Stimulated activated CD4-positive, alpha-beta T cell treated with anti-CD3 and anti-CD28 coated beads, Interleukin-2, amount 100 ng/mL, for 24 hours (primary cell): ENCODE measurements around the gene ATP2A3.

Experiments
- DNase-seq, 2 donors: peaks; one replicate each; pipeline ENCODE4 v3.0.0-alpha.2; 2020

Gene ATP2A3

DNA sequence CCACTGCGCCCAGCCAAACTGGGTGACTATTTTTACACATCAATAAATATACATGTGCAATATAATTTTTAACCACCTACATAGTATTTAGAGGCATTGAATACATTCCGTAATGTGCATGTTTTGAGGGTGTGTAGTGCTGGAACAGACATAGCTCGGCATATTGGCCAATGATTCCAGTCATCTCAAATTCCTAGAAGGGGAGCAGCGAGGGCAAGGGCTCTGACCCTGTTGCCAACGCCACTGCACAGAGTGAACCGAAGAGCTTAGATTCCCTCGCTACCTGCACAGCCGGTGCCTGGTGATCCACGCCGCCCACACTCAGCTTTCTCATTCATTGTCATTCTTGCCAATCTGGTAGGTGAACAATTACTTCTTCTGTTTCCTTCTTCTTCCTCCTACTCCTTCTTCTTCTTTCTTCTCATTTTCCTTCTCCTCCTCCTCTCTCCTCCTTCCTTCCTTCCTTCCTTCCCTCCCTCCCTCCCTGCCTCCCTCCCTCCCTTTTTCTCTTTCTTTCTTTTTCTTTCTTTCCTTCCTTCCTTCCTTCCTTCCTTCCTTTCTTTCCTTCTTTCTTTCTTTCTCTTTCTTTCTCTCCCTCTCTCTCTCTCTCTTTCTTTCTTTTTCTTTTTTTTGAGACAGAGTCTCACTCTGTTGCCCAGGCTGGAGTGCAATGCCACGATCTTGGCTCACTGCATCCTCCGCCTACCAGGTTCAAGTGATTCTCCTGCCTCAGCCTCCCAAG lies 26.3 kb upstream of the ATP2A3 start:
- no peak for DNase-seq

- no peak for DNase-seq
Measured at GRCh38 chr17:3989041-3989886, 25.0 kb upstream of the ATP2A3 start.

DNA sequence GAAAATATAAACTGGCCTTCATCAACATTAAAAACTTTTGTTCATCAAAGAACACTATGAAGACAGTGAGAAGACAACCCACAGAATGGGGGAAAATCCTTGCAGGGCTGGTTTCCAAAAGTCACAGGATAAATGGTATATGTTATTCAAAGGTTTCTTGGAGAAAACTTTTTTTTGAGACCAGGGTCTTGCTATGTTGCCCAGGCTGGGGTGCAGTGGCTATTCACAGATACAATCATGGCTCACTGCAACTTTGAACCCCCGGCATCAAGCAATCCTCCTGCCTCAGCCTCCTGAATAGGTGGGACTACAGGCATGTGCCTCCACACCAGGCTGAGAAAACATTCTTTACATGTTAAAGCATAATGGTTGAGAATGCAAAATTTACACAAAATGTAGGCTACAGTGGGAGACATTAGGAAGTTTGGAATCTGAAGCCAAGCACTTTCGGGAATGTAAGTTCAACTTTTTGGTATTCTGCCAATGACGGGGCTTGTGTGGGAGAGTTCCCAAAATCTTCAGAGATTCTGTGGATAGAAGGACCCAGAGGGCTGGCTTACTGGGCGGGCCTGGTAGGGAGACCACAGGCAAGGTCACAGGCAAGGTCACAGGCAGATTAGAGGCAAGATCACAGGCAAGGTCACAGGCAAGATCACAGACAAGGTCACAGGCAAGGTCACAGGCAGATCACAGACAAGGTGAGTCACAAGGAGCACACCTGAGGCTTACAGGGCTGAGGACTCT lies 24.2 kb upstream of the ATP2A3 start:
- DNase-seq, result no peak

- no peak for DNase-seq
Measured at GRCh38 chr17:3986939-3987335, 22.7 kb upstream of the ATP2A3 start.

DNA sequence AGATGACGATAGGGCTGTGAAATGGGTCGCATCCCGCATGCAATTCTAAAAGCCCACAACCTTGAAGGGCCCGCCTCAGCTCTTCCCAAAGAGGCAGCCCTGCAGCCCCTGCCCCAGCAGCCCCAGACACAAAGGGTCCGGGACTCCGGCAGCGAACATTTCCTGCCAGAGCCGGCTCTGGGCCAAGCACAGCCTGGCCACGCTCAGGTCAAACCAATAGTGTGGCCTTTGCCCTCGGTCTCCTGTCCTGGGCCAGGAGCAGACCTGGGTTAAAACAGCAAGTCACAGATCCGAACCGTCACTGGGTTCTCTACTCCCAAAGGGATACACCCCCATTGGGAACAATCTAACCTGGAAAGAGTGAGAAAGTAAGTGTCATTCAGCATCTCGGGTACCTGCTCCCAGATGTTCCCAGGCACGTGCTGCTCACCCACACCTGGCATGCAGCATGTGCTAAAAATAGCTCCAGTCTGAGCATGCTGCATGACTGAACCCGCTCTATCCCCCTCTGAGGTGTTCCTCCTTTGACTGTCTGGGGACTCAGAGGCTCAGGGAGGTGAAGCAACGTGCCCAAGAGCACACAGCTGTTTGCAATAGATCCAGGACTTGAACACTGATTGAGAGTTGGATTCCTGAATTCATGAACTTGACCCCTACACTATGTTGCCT lies 22.2 kb upstream of the ATP2A3 start:
- no peak for DNase-seq

DNA sequence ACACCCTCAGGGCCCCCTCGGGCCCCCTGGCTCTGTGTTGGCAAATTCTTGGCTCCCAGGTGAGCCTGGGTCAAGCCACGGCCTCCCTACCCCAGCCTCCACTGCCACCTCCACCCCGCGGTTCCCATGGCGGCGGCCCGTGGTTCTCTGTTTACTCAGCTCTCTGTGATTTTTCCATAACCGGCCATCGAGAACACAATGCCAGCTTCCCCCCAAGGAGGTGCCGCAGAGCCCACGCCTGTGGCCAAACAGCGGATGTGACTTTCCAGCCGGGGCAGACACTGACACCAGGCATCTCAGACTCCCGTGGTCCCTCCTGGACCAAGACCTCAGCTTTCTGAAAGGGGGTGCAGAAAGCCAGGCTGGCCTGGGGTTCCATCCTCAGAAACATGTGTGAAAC lies 21.6 kb upstream of the ATP2A3 start:
- no peak for DNase-seq

- no peak for DNase-seq
Measured at GRCh38 chr17:3983606-3984484, 19.6 kb upstream of the ATP2A3 start.

GRCh38 chr17:3982541-3983017 lies 18.3 kb upstream of the ATP2A3 start:
- no peak for DNase-seq

- no peak for DNase-seq
Measured at GRCh38 chr17:3982113-3982512, 17.9 kb upstream of the ATP2A3 start.

DNA sequence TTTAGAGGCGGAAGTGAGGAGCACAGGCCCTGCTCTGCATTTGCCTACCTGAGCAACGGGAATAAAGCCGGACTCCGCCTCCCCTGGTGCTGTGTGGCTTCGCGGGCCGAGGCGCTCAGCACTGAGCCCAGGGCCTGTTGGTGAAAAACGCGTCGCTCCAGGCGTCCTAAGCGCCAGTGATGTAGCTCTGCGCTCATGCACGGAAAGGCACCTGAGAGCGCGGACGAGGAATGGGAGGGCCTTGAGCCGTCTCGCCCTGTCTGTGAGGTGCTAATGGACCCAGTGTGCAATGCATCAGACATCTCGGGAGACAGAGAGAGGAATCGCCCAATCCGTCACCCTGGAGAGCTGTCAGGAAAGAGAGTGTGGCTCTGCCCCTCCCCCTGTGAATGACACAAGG lies 17.2 kb upstream of the ATP2A3 start:
- no peak for DNase-seq

- DNase-seq, result no peak
Measured at GRCh38 chr17:3980381-3981014, 16.3 kb upstream of the ATP2A3 start.

DNA sequence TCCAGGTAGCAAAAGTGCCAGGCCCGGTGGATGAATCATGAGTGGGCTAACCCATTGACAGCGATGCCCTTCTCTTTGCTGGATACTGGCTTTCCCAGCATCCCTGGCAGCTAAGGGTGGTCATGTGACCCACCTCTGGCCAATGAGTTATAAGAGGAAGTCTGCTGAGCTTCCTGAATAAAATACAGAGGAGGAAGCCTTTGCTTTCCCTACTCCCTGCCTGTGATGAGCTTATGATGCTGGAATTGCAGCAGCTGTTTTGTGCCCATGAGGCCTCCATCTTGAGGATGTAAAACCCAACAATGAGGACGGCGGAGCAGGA lies 15.0 kb upstream of the ATP2A3 start:
- no peak for DNase-seq

- no peak for DNase-seq
Measured at GRCh38 chr17:3978421-3979289, 14.4 kb upstream of the ATP2A3 start.

- DNase-seq, result no peak
Measured at GRCh38 chr17:3977387-3977786, 13.2 kb upstream of the ATP2A3 start.

DNA sequence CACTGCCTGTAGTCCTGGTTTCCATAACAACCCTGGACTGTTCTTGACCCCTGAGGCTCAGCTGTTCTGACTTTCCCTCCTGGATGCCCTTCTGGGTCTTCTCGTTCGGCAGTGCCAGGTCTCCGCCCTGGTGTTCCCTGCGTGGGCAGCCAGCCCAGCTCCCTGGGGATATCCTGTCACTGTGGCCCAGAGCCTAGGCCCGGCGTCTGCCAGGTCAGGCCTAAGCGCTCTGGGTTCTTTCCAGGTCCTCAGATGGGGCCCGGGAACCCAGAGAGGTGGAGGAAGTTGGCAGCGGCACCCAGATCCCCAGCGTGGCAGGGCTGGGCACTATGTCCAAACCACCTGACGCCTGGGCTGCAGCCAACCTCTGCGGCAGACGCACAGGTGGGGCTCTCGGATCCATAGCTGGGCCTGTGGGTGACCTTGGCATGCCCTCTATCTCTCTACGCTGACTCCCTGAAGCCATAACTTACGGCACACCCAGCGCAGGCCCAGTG lies 12.5 kb upstream of the ATP2A3 start:
- no peak for DNase-seq

GRCh38 chr17:3974980-3975379 lies 10.7 kb upstream of the ATP2A3 start:
- DNase-seq, result no peak

GRCh38 chr17:3974138-3974687 lies 10.0 kb upstream of the ATP2A3 start:
- DNase-seq, result no peak

- DNase-seq, result no peak
Measured at GRCh38 chr17:3973495-3974137, 9.4 kb upstream of the ATP2A3 start.

DNA sequence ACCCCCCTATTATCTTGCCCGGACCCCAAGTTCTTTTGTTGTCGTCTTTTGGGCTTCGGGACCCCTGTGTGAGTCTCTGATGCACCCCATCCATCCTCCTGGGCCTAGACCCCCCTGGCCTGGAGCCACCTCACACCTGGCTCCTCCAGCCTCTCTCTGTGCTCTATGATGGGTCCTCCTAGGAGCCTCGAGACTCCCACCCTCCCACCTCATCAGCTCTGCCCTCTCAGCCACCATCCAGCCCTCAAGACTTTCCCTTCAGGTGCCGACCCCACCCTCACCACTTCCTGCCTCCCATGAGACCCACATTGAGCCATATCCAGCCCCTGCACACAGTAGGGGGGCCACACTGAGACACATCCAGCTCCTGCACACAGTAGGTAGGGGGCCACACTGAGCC lies 8.7 kb upstream of the ATP2A3 start:
- DNase-seq, result no peak
